Measurements from ENCODE around the gene CCDC171. TPM values are rescaled to one million over a fixed set of nuclear protein-coding genes. Genes with fewer than 3 reads are reported as not detected.

CCDC171 gene
- total RNA-seq, 1 donor: 5.8 TPM

- Histone ChIP-seq H3K27me3 (ENCODE audit: insufficient read depth, low read length) (no peaks in the 10 kb centered on the region), H3K4me2 (ENCODE audit: insufficient read depth, low read length) (peak overlapping the region; percentile 46), H2AFZ (ENCODE audit: low read length) (peak overlapping the region; percentile 62), H3K79me2 (ENCODE audit: insufficient read depth, low read length) (no peaks in the 10 kb centered on the region), H3K36me3 (ENCODE audit: insufficient read depth, low read length) (no peaks in the 10 kb centered on the region), H3K9me3 (ENCODE audit: low read depth, low read length) (no peaks in the 10 kb centered on the region), H3K4me3 (ENCODE audit: insufficient read depth, low read length) (no peak overlapping the region), H3K27ac (ENCODE audit: low read depth, low read length) (no peak overlapping the region), H4K20me1 (ENCODE audit: insufficient read depth, low read length) (no peaks in the 10 kb centered on the region), H3K4me1 (ENCODE audit: insufficient read depth, low read length) (no peaks in the 10 kb centered on the region)
- peak; percentile 68 for TF ChIP-seq CTCF (IDR thresholded peaks at IDR 0.05; ENCODE audit: extremely low read depth, low read depth, low read length)
- peak; percentile 76 for DNase-seq (ENCODE audit: insufficient read length, low spot score, missing footprints)
These were observed 54.0 kb downstream of the CCDC171 start for GRCh38 chr9:15606643-15607472.

GRCh38 chr9:15612962-15613361, 60.1 kb downstream of the CCDC171 start:
- Histone ChIP-seq H3K27me3 (ENCODE audit: insufficient read depth, low read length) (no peaks in the 10 kb centered on the region), H3K36me3 (ENCODE audit: insufficient read depth, low read length) (no peaks in the 10 kb centered on the region), H3K4me2 (ENCODE audit: insufficient read depth, low read length) (no peak overlapping the region), H3K79me2 (ENCODE audit: insufficient read depth, low read length) (no peaks in the 10 kb centered on the region), H3K4me3 (ENCODE audit: insufficient read depth, low read length) (no peak overlapping the region), H3K9me3 (ENCODE audit: low read depth, low read length) (no peaks in the 10 kb centered on the region), H3K27ac (ENCODE audit: low read depth, low read length) (no peak overlapping the region), H2AFZ (ENCODE audit: low read length) (no peak overlapping the region), H4K20me1 (ENCODE audit: insufficient read depth, low read length) (no peaks in the 10 kb centered on the region), H3K4me1 (ENCODE audit: insufficient read depth, low read length) (no peaks in the 10 kb centered on the region)
- DNase-seq (ENCODE audit: insufficient read length, low spot score, missing footprints): no peak
- TF ChIP-seq CTCF (IDR thresholded peaks at IDR 0.05; ENCODE audit: extremely low read depth, low read depth, low read length): no peak

GRCh38 chr9:15617782-15618181, 64.9 kb downstream of the CCDC171 start:
- H2AFZ ChIP-seq (ENCODE audit: low read length): no peak overlapping the region
- H3K4me1 ChIP-seq (ENCODE audit: insufficient read depth, low read length): no peaks in the 10 kb centered on the region
- TF ChIP-seq CTCF (IDR thresholded peaks at IDR 0.05; ENCODE audit: extremely low read depth, low read depth, low read length): no peak
- H3K9me3 ChIP-seq (ENCODE audit: low read depth, low read length): no peaks in the 10 kb centered on the region
- no peaks in the 10 kb centered on the region for H3K36me3 ChIP-seq (ENCODE audit: insufficient read depth, low read length)
- no peaks in the 10 kb centered on the region for H3K79me2 ChIP-seq (ENCODE audit: insufficient read depth, low read length)
- H3K27ac ChIP-seq (ENCODE audit: low read depth, low read length): no peak overlapping the region
- no peaks in the 10 kb centered on the region for H3K27me3 ChIP-seq (ENCODE audit: insufficient read depth, low read length)
- no peak overlapping the region for H3K4me2 ChIP-seq (ENCODE audit: insufficient read depth, low read length)
- H3K4me3 ChIP-seq (ENCODE audit: insufficient read depth, low read length): no peak overlapping the region
- H4K20me1 ChIP-seq (ENCODE audit: insufficient read depth, low read length): no peaks in the 10 kb centered on the region
- no peak for DNase-seq (ENCODE audit: insufficient read length, low spot score, missing footprints)

- Histone ChIP-seq H3K36me3 (ENCODE audit: insufficient read depth, low read length) (no peaks in the 10 kb centered on the region), H3K4me1 (ENCODE audit: insufficient read depth, low read length) (no peaks in the 10 kb centered on the region), H2AFZ (ENCODE audit: low read length) (no peak overlapping the region), H3K9me3 (ENCODE audit: low read depth, low read length) (no peaks in the 10 kb centered on the region), H3K79me2 (ENCODE audit: insufficient read depth, low read length) (no peaks in the 10 kb centered on the region), H4K20me1 (ENCODE audit: insufficient read depth, low read length) (no peaks in the 10 kb centered on the region), H3K27me3 (ENCODE audit: insufficient read depth, low read length) (no peaks in the 10 kb centered on the region), H3K4me2 (ENCODE audit: insufficient read depth, low read length) (no peak overlapping the region), H3K27ac (ENCODE audit: low read depth, low read length) (no peak overlapping the region), H3K4me3 (ENCODE audit: insufficient read depth, low read length) (no peak overlapping the region)
- peak; percentile 4 for DNase-seq (ENCODE audit: insufficient read length, low spot score, missing footprints)
- no peak for TF ChIP-seq CTCF (IDR thresholded peaks at IDR 0.05; ENCODE audit: extremely low read depth, low read depth, low read length)
These were observed 65.9 kb downstream of the CCDC171 start for GRCh38 chr9:15618540-15619331.

All from osteoblast (primary cell).